ENCODE results near the gene SKAP1.

GRCh38 chr17:48438516-48439061 lies 8.6 kb upstream of the SKAP1 start:
- TF ChIP-seq TAF1 (IDR thresholded peaks at IDR 0.05; ENCODE audit: borderline replicate concordance, low read depth, low read length) (no peak), POLR2A (IDR thresholded peaks at IDR 0.05; ENCODE audit: low read depth, low read length) (no peak), POLR2AphosphoS5 (IDR thresholded peaks at IDR 0.05; ENCODE audit: low read depth, low read length) (no peak)

All from GM12892 (cell line).